HCT116 (cell line): Measurements from ENCODE around the gene ATG16L2. TPM values are rescaled to one million over a fixed set of nuclear protein-coding genes. Genes with fewer than 3 reads are reported as not detected.

ENCODE experiments used
- ATAC-seq: fragments of 200-7000 bp; cut with Tn5 transposase; 2 replicates; pipeline ENCODE4 v1.9.1; 2020; ENCODE audit warnings: mild to moderate bottlenecking, moderate library complexity
- BruUV-seq: library from RNA; stranded (reverse); fragments of 400-500 nt; replicated peaks from 2 replicates; lab custom pipeline; 2021; lab: Mats Ljungman, UMichigan
- CTCF ChIA-PET: fragments of 300-600 bp; sonication (Branson Sonifier 250); formaldehyde crosslinking; loops from one replicate; lab custom pipeline; 2021; ENCODE audit warnings: antibody characterized with exemption; lab: Charles Lee
- POLR2A ChIA-PET: fragments of 300-600, 350-600 bp; sonication (Branson Sonifier 250); formaldehyde crosslinking; loops from one replicate; lab custom pipeline; 2021; ENCODE audit warnings: antibody characterized with exemption; lab: Charles Lee
- RAD21 ChIA-PET, 2 experiments: fragments of 300-600 bp; sonication (Branson Sonifier 250); formaldehyde crosslinking; loops; one replicate each; lab custom pipeline; 2023; ENCODE audit warnings: low total read pairs in 2 of 2; ENCODE audit not compliant: uncharacterized antibody in 2 of 2, unreplicated experiment in 2 of 2, low non-redundant PET in 1 of 2; lab: Charles Lee
- DNase-seq: peaks from one replicate; pipeline ENCODE4 v3.0.0-alpha.2; 2010; ENCODE audit warnings: low read depth, low spot score
- H2AFZ ChIP-seq: fragments of 200-600 bp; shearing (Covaris generic), sonication (generic); 2 replicates; pipeline ENCODE4 v1.6.1; 2017; ENCODE audit warnings: low read depth, mixed run types, mixed read lengths, antibody characterized with exemption, low read length; ENCODE audit not compliant: poor library complexity, severe bottlenecking
- H3K27ac ChIP-seq: 2 replicates; pipeline ENCODE4 v1.5.1; 2012; ENCODE audit warnings: low read depth, low read length
- H3K27me3 ChIP-seq: fragments of 200-600 bp; sonication (generic); 2 replicates; pipeline ENCODE4 v1.6.1; 2016; ENCODE audit warnings: mixed run types, low read length, mixed read lengths; ENCODE audit not compliant: insufficient read depth
- H3K36me3 ChIP-seq, 2 experiments: fragments of 200-500 bp in 1 of 2; fragments of 200-600 bp in 1 of 2; sonication (Bioruptor generic) in 1 of 2; sonication (generic) in 1 of 2; 2 replicates each; pipeline versions ENCODE4 v1.5.1 to v1.6.1; 2014 to 2016; ENCODE audit warnings: low read length in 2 of 2, inconsistent platforms in 1 of 2, mixed read lengths in 1 of 2, mixed run types in 1 of 2; ENCODE audit not compliant: insufficient read depth in 2 of 2, control insufficient read depth in 1 of 2
- H3K4me1 ChIP-seq, 2 experiments: fragments of 200-600 bp in 1 of 2; sonication (generic) in 1 of 2; 2 replicates each; pipeline versions ENCODE4 v1.5.1 to v1.6.1; 2012 to 2017; ENCODE audit warnings: low read length in 2 of 2, inconsistent platforms in 1 of 2, mild to moderate bottlenecking in 1 of 2, mixed read lengths in 1 of 2, mixed run types in 1 of 2, moderate library complexity in 1 of 2; ENCODE audit not compliant: insufficient read depth in 2 of 2, control insufficient read depth in 1 of 2
- H3K4me2 ChIP-seq: fragments of 200-600 bp; sonication (generic); 2 replicates; pipeline ENCODE4 v1.6.1; 2017; ENCODE audit warnings: mixed run types, low read length, mixed read lengths
- H3K4me3 ChIP-seq, 2 experiments: fragments of 200-600 bp in 1 of 2; sonication (generic) in 1 of 2; replicated peaks in 1 of 2; 2 replicates each; pipeline ENCODE4 v1.5.1; 2011 to 2016; ENCODE audit warnings: low read length in 2 of 2, control low read depth in 1 of 2, low read depth in 1 of 2, mild to moderate bottlenecking in 1 of 2, mixed read lengths in 1 of 2, mixed run types in 1 of 2
- H3K79me2 ChIP-seq: fragments of 200-600 bp; sonication (generic); 2 replicates; pipeline ENCODE4 v1.6.1; 2017; ENCODE audit warnings: mild to moderate bottlenecking, mixed run types, low read length, moderate library complexity, mixed read lengths; ENCODE audit not compliant: insufficient read depth
- H3K9ac ChIP-seq: fragments of 200-600 bp; sonication (generic); 2 replicates; pipeline ENCODE4 v1.6.1; 2016; ENCODE audit warnings: low read length, mixed read lengths
- H3K9me2 ChIP-seq: fragments of 200-600 bp; sonication (generic), shearing (Covaris generic); 2 replicates; pipeline ENCODE4 v1.6.1; 2017; ENCODE audit warnings: mixed run types, mild to moderate bottlenecking, moderate library complexity; ENCODE audit not compliant: insufficient read depth
- H3K9me3 ChIP-seq, 2 experiments: fragments of 200-500 bp in 1 of 2; fragments of 200-600 bp in 1 of 2; sonication (Bioruptor generic) in 1 of 2; sonication (generic) in 1 of 2; 2 replicates each; pipeline ENCODE4 v1.6.1; 2014 to 2017; ENCODE audit warnings: low read length in 2 of 2, mixed read lengths in 2 of 2, inconsistent platforms in 1 of 2, low read depth in 1 of 2, mild to moderate bottlenecking in 1 of 2, mixed run types in 1 of 2, moderate library complexity in 1 of 2; ENCODE audit not compliant: control insufficient read depth in 1 of 2, insufficient read depth in 1 of 2
- H4K20me1 ChIP-seq: fragments of 200-600 bp; sonication (generic), shearing (Covaris generic); 2 replicates; pipeline ENCODE4 v1.6.1; 2017; ENCODE audit warnings: mixed run types, mild to moderate bottlenecking, moderate library complexity; ENCODE audit not compliant: insufficient read depth
- CBX3 ChIP-seq: IDR thresholded peaks from 2 replicates; pipeline ENCODE4 v1.6.1; 2012; ENCODE audit warnings: low read depth
- CEBPB ChIP-seq: IDR thresholded peaks from 2 replicates; pipeline ENCODE4 v1.6.1; 2012; ENCODE audit warnings: low read depth
- FOSL1 ChIP-seq: IDR thresholded peaks from 2 replicates; pipeline ENCODE4 v1.6.1; 2012; ENCODE audit warnings: low read depth
- POLR2AphosphoS5 ChIP-seq: IDR thresholded peaks from 2 replicates; pipeline ENCODE4 v1.6.1; 2011; ENCODE audit warnings: mild to moderate bottlenecking, low read depth, low read length, moderate library complexity
- SP1 ChIP-seq: IDR thresholded peaks from 2 replicates; pipeline ENCODE4 v1.6.1; 2012; ENCODE audit warnings: low read depth
- ZNF274 ChIP-seq: fragments of 200-500 bp; sonication (Bioruptor generic); IDR thresholded peaks from 2 replicates; pipeline ENCODE4 v1.6.1; 2014; ENCODE audit warnings: mild to moderate bottlenecking, low read depth, low read length, inconsistent platforms
- intact Hi-C: fragments of 100-400 bp; cut with micrococcal nuclease; formaldehyde crosslinking; loops from 2 replicates; pipeline ENCODE4 v1.10.0; 2022
- total RNA-seq: library from RNA; stranded (reverse); gene quantifications from one replicate; pipeline ENCODE4 v1.2.1, GENCODE V29; 2021; ENCODE audit not compliant: unreplicated experiment
- TF ChIP-seq, protein P1 (sequence below): IDR thresholded peaks from 2 replicates; pipeline ENCODE4 v1.6.1; 2012
- TF ChIP-seq, protein P2 (sequence below): IDR thresholded peaks from 2 replicates; pipeline ENCODE4 v1.6.1; 2012; ENCODE audit warnings: low read depth
- TF ChIP-seq, protein P3 (sequence below): IDR thresholded peaks from 2 replicates; pipeline ENCODE4 v1.6.1; 2011; ENCODE audit warnings: mild to moderate bottlenecking, low read length, moderate library complexity; ENCODE audit not compliant: insufficient replicate concordance; ENCODE audit errors: extremely low read depth

Gene ATG16L2
- total RNA-seq, 1 experiment from 2014 or later, result 15.2 TPM

DNA sequence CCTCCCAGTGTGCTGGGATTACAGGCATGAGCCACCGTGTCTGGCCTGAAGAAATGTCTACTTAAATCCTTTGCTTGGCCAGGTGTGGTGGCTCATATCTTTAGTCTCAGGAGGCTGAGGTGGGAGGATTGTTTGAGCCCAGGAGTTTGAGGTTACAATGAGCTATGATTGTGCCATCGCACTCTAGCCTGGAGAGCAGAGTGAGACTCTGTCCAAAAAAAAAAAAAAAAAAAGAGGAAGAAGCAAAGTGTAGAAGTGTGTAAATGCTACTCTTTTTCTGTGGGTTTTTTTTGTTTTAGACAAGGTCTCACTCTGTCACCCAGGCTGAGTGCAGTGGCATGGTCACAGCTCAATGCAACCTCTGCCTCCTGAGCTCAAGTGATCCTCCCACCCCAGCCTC, 6.4 kb upstream of the ATG16L2 start:
- TF ChIP-seq CBX3 (no peak), CEBPB (no peak)
- Histone ChIP-seq H4K20me1 (no peaks in the 10 kb centered on the region), H3K9me2 (no peaks in the 10 kb centered on the region), H3K4me3 (no peak overlapping the region), H3K9ac (no peak overlapping the region), H3K79me2 (peaks cover 17% of the 10 kb centered on the region), H3K4me1 (peaks cover 6 to 10% of the 10 kb centered on the region in 2 experiments; a peak in 2 of 4 replicates), H3K4me2 (no peak overlapping the region), H2AFZ (no peak overlapping the region), H3K27ac (no peak overlapping the region), H3K27me3 (no peaks in the 10 kb centered on the region), H3K9me3 (no peaks in the 10 kb centered on the region), H3K36me3 (peaks cover 0 to 9% of the 10 kb centered on the region in 2 experiments; a peak in 1 of 4 replicates)
- intact Hi-C loops, result no loop called here
- DNase-seq, result no peak
- BruUV-seq, result no TSS peak
- ChIA-PET POLR2A (no interaction called here), CTCF (no interaction called here), RAD21 (no interaction called here)
- ATAC-seq, result no peak

DNA sequence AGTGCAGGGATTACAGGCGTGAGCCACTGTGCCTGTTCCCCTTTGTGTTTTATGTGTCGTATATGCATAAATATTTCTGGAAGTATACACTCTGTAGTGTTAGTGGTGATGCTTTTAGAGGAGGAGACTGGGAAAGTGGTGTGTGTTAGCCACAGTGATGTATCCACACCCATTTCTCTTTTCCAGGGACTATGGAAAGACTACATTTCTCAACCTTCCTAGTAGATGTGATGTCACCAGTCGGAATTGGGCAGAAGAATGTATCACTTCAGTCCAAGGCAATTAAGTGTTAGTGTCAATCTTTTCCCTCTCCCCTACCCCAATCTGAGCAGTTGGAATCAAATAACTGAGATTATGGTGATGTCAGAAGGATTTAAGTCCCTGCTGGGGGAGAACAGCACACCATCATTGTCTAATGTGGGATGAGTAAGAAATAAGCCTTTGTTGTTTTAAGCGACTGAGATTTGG, 5.8 kb upstream of the ATG16L2 start:
- CTCF ChIA-PET, result interaction anchor here (1.6 kb wide), 1 partner anchor 14 kb away, joined by 5 read pairs; the partner anchor contains the start of gene STARD10
- POLR2A ChIA-PET, result no interaction called here

More for the DNA sequence above, 5.8 kb upstream of the ATG16L2 start:
- RAD21 ChIA-PET, result no interaction called here
- Histone ChIP-seq H3K27me3 (no peaks in the 10 kb centered on the region), H3K4me1 (peaks cover 6 to 15% of the 10 kb centered on the region in 2 experiments; a peak in 2 of 4 replicates), H3K27ac (no peak overlapping the region), H4K20me1 (no peaks in the 10 kb centered on the region), H3K9ac (no peak overlapping the region), H3K4me2 (no peak overlapping the region), H3K79me2 (peaks cover 22% of the 10 kb centered on the region), H3K9me3 (no peaks in the 10 kb centered on the region), H2AFZ (no peak overlapping the region), H3K4me3 (no peak overlapping the region), H3K36me3 (peaks cover 0 to 9% of the 10 kb centered on the region in 2 experiments; a peak in 1 of 4 replicates), H3K9me2 (no peaks in the 10 kb centered on the region)
- TF ChIP-seq, protein P1, sequence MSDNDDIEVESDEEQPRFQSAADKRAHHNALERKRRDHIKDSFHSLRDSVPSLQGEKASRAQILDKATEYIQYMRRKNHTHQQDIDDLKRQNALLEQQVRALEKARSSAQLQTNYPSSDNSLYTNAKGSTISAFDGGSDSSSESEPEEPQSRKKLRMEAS, result no peak
- TF ChIP-seq ZNF274 (no peak), POLR2AphosphoS5 (no peak), FOSL1 (no peak), SP1 (no peak)
- TF ChIP-seq, protein P2, sequence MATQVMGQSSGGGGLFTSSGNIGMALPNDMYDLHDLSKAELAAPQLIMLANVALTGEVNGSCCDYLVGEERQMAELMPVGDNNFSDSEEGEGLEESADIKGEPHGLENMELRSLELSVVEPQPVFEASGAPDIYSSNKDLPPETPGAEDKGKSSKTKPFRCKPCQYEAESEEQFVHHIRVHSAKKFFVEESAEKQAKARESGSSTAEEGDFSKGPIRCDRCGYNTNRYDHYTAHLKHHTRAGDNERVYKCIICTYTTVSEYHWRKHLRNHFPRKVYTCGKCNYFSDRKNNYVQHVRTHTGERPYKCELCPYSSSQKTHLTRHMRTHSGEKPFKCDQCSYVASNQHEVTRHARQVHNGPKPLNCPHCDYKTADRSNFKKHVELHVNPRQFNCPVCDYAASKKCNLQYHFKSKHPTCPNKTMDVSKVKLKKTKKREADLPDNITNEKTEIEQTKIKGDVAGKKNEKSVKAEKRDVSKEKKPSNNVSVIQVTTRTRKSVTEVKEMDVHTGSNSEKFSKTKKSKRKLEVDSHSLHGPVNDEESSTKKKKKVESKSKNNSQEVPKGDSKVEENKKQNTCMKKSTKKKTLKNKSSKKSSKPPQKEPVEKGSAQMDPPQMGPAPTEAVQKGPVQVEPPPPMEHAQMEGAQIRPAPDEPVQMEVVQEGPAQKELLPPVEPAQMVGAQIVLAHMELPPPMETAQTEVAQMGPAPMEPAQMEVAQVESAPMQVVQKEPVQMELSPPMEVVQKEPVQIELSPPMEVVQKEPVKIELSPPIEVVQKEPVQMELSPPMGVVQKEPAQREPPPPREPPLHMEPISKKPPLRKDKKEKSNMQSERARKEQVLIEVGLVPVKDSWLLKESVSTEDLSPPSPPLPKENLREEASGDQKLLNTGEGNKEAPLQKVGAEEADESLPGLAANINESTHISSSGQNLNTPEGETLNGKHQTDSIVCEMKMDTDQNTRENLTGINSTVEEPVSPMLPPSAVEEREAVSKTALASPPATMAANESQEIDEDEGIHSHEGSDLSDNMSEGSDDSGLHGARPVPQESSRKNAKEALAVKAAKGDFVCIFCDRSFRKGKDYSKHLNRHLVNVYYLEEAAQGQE, result no peak
- TF ChIP-seq, protein P3, sequence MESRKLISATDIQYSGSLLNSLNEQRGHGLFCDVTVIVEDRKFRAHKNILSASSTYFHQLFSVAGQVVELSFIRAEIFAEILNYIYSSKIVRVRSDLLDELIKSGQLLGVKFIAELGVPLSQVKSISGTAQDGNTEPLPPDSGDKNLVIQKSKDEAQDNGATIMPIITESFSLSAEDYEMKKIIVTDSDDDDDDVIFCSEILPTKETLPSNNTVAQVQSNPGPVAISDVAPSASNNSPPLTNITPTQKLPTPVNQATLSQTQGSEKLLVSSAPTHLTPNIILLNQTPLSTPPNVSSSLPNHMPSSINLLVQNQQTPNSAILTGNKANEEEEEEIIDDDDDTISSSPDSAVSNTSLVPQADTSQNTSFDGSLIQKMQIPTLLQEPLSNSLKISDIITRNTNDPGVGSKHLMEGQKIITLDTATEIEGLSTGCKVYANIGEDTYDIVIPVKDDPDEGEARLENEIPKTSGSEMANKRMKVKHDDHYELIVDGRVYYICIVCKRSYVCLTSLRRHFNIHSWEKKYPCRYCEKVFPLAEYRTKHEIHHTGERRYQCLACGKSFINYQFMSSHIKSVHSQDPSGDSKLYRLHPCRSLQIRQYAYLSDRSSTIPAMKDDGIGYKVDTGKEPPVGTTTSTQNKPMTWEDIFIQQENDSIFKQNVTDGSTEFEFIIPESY, result no peak
- DNase-seq (no peak), ATAC-seq (no peak)
- intact Hi-C loops, result no loop called here
- no TSS peak for BruUV-seq
